UCSD-AML1 (cell line): ENCODE measurements around the gene COMP.

ENCODE experiments used
- DNase-seq: peaks from one replicate; lab custom pipeline; 2025; ENCODE audit not compliant: unreplicated experiment; lab: John Stamatoyannopoulos, UW

The COMP gene

DNA sequence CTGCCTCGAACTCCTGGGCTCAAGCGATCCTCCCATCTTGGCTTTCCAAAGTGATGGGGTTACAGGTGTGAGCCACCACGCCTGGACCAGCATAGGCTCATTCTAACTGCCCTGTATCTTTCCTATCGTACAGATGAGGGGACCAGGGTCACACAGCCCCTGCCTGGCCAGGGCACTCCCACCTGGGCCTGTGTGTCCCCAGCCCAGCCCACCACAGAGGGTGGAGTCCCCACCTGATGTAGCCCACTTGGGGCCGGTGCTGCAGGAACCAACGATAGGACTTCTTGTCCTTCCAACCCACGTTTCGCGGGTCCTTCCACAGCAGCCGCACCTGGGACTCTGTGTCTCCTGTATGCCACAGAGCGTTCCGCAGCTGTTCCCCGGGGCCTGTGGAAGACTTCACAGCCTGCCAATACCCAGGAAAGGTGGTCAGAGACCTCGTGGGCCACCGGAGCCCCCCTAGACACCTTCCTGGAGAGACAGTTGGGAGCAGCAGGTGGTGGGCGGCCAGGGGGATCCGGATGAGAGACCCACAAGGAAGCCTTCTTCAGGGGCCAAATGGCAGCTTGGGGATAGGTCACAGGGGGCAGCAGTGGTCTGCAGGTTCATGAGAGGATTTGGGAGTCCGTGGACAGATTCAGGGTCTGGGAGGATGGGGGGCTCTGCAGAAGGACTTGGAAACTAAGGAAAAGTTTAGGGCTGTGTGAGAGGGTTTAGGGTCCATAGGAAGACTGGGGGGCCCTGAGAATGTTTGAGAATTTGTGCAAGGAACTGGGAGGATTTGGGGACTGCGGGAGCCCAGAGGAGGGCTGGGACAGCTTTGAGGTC is 6.9 kb downstream of the COMP start:
- no peak for DNase-seq

DNA sequence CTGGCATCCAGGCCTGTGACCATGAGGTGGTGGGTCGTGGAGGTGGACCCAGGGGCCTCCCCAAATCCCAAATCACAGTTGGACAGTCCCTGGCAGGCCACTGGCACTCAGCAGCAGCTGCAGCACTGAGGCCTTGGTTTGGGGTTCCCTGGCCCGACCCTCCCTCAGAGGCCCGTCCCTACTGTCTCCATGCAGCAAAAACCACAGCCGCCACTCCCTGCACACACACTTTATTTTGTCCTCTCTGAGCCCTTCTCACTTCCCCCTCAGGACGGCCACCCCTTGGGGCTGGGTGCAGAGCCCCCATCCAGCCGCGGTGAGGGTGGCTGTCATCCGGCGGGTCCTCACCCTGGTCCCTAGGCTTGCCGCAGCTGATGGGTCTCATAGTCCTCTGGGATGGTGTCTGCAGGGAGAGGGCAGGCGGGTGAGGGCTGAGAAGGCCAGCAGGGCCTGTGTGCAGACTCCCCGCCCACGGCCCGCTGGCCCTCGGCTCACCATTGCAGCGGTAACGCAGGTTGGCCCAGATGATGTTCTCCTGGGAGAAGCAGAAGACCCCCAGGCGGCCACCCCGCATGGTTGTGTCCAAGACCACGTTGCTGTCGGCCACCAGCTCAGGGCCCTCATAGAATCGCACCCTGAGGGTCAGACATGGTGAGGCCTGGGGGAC is 8.4 kb downstream of the COMP start:
- DNase-seq: no peak

DNA sequence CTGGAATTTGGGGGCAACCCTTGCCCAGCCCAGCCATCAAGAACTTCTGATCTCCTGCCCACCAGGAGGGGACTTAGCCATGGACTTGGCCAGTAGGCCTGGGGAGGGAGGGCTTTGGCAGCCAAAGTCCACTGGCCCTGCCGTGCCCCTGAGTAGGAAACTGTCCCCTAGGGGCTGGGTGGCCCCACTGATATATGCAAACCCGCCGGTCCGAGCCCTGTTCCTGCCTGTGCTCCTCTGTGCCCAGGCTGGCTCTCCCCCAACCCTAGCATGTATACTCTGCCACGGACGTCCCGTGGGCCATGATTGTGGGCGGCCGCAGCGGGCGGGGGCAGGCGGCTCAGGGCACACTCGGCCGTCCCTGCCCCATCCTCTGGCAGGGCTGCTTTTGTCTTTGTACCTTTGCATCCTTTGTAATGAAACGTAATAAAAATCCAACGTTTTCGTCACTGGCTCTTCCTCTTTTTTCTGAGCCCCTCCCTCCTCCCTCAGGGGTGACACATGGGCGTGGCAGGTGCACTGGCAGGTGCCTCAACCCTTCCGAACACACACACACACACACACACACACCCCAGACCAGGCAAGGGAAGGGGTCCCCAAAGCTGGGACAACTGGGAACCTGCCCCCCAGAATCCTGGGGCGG is 9.1 kb downstream of the COMP start:
- DNase-seq: no peak

- no peak for DNase-seq
These were observed 10.0 kb downstream of the COMP start for GRCh38 chr19:18781047-18781600.

- no peak for DNase-seq
These were observed 10.5 kb downstream of the COMP start for GRCh38 chr19:18780631-18781030.

DNA sequence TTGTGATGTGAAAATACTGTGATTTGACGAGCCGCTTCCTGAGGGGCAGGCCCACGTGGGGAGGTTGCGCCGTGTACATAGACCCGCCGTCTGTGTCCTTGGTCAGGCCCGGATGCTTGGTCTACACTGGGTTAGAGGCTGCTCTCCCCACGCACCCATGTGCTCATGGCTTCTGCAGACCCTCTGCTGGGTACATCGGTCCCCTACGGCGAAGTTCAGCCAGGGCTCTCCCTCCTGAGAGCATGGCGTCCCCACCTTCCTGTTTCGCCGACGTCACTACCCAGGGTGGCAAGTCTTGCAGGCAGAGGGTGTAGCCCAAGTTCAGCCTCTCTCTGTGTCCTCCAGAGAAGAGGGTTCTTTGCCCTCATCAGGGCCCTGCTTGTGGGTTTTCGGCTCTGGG is 11.0 kb downstream of the COMP start:
- DNase-seq: no peak

- DNase-seq: no peak
These were observed 12.1 kb downstream of the COMP start for GRCh38 chr19:18778826-18779495.

DNA sequence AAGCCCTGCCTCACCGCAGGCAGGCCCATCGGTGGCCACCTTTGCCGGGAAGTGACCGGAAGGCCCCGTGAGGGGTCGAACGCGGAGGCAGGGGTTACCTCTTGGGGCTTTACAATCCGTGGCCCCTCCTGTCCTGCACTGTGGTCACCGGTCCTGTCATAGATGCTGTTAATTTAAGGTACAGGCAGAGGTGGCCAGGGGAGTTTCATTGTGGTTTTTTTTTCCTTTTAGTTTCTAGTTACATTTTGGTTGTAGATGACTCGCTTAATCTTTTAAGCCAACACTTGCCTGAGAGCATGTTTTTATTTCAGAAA is 13.1 kb downstream of the COMP start:
- no peak for DNase-seq

DNA sequence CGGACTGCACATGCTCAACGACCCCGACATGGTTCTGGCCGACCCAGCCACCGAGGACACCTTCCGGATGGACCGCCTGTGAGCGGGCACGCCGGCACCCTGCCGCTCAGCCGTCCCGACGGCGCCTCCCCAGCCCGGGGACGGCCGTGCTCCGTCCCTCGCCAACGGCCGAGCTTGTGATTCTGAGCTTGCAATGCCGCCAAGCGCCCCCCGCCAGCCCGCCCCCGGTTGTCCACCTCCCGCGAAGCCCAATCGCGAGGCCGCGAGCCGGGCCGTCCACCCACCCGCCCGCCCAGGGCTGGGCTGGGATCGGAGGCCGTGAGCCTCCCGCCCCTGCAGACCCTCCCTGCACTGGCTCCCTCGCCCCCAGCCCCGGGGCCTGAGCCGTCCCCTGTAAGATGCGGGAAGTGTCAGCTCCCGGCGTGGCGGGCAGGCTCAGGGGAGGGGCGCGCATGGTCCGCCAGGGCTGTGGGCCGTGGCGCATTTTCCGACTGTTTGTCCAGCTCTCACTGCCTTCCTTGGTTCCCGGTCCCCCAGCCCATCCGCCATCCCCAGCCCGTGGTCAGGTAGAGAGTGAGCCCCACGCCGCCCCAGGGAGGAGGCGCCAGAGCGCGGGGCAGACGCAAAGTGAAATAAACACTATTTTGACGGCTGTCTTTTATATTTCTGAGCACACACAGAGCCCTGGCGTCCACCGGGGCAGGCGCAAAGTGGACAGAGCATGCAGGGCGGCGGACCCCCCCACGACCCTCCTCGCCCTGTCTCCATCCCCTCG is 13.6 kb downstream of the COMP start:
- no peak for DNase-seq

- DNase-seq: no peak
These were observed 14.4 kb downstream of the COMP start for GRCh38 chr19:18776736-18777135.

DNA sequence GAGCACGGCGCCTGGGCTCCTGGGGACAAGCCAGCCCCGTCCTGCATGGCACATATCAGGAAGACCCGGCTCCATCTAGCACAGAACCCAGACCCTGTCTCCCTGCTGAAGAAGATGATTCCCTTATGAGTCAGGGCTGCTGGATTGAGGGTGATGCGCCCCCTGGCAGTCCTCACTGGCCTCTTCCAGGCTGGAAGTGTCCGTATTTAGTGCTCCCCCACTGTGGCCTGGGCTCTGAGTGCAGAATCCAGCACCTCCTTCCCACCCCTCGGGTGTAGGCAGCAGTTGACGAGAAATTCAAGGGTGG is 14.9 kb downstream of the COMP start:
- no peak for DNase-seq

DNA sequence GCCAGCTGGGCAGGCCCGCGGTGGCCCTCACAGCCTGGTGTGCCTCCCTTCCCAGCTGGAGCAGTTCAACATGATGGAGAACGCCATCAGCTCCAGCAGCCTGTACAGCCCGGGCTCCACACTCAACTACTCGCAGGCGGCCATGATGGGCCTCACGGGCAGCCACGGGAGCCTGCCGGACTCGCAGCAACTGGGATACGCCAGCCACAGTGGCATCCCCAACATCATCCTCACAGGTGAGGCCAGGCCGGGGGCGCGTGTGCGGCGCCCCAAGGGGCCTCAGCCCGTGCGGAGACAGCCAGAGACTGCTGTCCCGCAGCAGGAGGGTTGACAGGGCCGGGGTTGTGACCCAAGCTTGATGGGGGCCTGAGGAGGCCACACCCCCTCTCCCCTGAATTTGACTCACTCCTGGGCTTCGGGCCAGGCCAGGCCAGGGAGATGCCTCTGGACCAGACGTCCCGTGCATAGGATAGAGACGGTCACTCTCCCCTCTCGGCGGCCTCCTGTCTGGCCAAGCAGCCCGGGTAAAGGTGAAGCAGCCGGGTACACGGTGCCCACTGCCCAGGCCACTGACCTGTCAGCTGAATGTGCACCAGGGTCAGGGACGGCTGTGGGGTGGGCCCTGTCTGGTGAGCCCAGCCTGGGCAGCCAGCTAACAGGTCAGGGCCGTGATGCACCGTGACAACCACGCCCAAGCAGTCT is 15.4 kb downstream of the COMP start:
- no peak for DNase-seq

DNA sequence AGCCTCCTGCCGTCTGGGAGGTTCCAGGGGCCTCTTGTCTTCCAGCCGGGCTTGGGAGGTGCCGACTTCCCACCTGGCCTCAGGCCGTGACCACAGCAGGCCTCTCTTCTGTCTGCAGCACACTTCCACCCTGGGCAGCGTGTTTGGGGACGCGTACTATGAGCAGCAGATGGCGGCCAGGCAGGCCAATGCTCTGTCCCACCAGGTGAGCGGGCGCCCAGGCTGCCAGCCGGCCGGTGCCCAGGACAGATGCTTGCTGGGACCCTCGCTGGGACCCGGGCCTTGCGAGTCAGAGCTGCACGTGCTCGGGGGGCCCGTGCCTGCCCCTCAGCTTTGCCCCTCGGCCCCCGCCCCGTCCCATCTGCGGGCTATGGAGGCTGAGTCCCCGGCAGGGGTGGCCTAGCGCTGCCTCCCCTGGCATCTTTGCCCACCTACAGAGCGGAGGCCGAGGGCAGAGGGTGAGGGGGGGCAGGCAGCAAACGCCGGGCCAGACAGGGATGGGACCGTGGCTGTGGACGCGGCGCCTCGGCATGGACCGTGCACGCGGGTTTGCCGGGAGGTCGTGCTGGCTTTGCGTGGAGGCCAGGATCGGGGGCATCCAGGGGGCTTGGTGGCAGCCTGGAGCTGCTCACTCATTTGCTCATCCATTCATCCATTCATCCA is 16.2 kb downstream of the COMP start:
- no peak for DNase-seq

DNA sequence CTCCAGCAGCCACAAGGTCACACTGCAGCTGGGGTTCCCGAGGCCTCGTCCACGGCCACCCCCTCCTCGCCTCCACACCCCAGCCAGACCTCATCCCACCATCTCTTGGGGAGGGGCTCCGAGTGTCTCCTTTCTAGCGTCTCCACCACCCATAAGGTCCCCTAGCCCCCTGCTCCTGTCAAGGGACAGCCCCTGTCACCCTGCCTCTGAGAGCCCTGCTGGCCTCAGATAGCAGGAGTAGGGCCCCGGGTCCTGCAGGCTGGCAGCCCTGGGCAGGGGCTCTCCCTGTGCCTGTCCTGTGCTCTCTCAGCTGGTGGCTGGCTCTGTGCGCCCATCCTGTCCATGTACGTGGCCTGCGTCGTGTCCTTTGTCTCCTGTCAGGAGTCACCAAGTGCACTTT is 17.0 kb downstream of the COMP start:
- DNase-seq: no peak

GRCh38 chr19:18773682-18774081 is 17.4 kb downstream of the COMP start:
- no peak for DNase-seq

GRCh38 chr19:18772620-18773587 is 18.2 kb downstream of the COMP start:
- DNase-seq: no peak

DNA sequence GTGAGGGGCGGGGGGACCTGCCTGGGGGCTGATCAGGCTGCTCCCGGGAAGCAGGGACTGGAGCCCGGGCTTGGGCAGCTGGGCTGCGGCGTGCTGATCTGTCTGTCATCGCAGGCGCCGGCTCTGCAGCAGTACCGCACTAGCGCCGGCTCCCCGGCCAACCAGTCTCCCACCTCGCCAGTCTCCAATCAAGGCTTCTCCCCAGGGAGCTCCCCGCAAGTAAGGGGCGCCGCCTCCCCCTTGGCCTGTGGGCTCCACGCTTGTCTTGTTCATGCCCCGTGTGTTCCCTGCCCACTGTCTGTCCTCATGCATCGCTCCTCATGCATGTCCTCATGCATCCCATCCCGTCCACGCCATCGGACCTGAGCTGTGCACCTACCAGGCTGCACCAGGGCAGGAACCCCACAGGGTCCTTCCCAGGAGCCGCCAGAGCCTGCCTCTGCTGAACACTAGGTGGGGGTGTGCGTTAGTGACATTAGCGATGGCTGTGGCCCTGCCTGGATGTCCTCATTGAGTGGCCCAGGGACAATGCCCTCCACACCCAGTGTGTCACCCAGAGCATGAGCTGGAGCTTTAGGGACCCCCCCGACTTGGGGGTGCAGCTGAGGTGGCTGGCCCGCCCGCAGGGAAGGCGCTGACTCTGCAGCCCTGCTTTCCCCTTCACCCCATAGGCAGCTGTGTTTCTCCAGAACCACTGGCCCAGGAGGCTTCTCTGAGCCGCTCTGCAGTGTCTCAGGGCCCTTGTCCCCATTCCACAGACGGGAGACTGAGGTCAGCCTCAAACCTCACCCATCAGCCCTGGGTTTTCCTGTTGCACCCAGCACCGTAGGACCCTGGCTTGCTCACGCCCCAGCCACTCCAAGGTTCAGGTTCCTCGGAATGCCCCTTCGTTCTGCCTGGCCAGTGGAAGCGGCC is 19.5 kb downstream of the COMP start:
- no peak for DNase-seq
